GM21528 (cell line): ENCODE data around the gene CDH4.

Source experiments
- ATAC-seq: cut with Tn5 transposase; IDR thresholded peaks from one replicate; pipeline ENCODE4 v1.9.1; 2021; ENCODE audit warnings: mild to moderate bottlenecking, moderate library complexity; ENCODE audit not compliant: unreplicated experiment, low FRiP score

CDH4 gene

DNA sequence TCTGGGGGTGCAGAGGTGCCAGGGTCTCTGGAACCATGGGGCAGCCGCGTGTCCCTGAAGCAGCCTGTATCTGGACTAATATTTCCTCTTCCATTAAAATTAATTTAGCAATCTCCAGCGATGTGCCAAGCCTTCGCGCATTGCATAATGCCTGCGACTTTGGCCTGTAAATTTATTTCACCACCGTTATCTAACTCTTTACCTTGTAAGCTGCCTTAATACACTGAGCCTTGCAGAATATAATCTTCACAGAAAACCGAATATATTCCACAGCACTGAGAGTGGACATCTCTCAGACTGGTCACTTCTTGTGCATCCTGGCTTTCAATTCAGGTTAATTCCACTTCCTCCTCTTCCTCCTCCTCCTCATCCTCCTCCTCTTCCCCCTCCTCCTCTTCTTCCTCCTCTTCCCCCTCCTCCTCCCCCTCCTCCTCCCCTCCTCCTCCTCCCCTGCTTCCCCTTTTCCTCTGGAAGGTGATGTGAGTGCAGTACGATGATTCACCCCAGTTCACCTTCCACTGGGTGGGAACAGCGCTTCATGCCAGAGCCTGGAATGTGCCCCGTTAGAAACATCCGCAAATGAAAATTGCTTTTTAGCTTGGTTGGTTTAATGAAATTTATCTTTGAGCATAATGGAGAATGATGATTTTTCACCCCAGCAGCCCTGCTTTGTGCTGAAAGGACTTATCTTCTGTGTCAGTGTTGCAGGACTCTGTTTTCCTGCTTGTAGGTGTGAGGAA lies 101.4 kb downstream of the CDH4 start:
- no peak for ATAC-seq

DNA sequence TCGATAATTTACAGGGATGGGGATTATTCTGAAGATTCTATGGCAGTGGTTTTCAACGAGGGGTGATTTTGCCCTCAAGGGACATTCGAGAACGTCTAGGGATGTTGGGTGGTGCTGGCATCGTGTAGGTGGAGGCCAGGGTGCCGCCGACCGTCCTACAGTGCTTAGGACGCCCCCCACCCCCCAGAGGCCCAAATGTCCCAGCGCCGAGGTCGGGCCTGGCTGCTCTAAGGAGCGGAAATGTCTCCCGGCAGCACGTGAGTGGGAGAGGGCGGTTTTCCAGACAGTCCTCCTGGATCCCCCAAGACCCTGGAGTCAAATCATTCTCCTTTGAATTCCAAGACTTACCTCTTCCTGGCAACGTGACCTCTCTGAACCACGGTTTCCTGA lies 101.9 kb downstream of the CDH4 start:
- ATAC-seq = no peak

DNA sequence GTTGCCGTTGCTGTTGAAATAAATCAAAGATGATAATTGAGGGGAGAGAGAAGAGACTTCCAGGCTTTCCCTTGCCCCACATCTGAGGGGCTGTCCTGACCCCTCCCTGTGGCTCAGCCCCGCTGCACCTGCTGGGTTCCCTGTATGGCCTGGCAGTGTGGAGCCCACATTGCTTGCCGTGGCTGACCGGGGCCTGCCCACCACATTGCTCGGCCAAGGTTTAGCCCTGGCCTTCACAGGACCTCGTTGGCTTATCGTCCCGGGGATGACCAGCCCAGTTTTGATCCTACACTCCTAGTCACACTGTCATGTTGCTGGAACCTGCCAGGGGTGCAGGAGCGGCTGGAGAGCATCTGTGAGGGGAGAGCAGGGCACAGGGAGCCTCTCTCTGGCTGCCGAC lies 102.4 kb downstream of the CDH4 start:
- no peak for ATAC-seq

DNA sequence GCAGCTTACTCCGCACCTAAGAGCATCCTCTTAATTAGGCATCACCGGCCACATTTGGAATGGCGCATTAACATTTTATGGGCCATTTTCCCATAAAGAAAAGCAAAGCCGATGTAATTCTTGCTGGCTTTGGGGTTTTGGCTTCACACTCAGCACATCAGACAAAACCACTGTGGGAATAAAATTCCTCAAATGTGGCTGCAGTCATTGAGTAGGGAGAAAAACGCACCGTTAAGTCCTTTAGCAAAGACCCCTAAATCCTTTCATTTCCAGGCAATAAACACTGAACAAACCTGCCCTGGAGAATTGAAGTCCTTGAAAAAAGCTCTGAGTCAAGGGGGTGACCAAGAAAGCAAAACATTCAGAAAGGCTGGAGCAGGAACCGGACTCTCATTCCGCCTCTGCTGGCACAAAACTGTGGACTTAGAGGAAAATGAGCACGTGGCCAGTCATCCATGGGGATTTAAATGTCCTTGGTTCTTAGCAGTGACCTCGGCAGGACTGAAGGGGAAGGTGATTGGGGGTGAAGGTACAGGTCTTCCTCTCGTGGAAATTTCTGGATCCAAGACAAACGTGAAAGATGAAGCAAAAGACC lies 102.9 kb downstream of the CDH4 start:
- ATAC-seq = no peak

DNA sequence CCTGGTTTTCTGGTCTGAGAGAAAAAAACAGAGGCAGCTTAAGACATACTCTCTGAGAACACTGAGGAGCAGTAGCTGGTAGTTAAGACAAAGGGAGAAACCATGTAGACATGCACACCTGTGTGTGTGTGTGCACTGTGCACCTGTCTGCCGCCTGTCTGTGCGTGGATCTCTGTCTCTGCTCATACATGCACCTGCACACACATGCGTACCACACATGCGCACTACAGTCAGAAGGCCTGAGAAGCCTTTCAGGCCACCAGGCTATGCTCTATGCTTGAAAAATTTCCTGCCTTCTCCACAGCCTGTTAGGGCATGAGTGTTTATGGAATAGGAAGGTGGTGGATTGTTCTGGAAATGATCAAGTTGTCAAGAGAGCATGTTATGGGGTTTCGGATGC lies 103.5 kb downstream of the CDH4 start:
- no peak for ATAC-seq

DNA sequence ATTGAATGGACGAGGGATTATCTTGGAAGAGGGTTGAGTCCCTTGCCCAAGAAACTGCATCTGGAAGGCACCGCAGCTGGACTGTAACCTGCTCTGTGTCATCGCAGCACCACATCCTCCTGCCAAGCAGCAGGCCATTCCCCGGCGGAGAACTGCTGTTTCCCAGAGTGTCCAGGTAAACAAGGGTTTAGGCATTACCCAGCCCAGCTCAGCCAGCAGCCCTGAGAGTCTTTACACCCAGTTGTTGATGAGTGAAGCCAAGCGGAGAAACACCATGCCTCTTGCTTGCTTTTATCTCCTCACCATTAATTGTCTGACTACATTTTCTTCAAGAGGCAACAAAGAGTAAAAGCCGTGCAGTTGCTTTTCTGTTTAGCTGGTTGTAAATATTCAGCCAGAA lies 104.1 kb downstream of the CDH4 start:
- no peak for ATAC-seq

DNA sequence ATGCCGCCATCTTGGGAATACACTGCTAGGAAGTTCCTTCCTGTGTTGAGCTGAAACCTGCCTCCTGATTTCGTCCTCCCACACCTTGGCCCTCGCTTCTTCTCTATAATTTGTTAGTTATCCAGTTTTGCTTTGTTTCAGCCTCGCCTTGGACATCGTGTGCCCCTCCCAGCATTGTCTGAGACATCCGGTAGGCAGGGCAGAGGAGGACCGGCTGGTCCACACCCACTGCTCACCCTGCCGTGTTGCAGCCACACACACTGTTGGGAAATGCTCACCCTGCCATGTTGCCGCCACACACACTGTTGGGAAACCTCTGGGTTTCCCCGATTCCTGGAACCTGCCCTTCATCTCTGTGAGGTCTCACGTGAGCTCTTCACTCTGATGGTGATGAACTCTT lies 105.1 kb downstream of the CDH4 start:
- no peak for ATAC-seq

DNA sequence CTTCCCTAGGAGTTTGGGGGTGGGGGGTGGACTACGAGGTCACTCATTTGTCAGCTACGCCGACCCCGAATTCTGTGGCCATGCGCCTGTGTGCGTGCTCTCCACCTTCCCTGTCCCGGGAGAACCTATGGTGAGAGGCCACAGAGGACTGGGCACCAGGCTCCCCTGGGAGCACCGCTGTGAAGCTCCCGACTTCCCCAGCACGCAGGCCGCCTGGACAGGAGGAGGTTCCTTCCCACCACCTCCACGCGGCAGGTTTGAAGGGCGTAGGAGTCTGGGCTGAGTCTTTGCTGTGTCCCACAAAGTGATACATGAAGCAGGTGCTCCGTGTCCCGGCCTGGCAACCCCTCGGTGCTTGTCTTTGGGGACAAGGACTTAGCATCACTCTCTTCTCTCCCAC lies 107.2 kb downstream of the CDH4 start:
- ATAC-seq = no peak

DNA sequence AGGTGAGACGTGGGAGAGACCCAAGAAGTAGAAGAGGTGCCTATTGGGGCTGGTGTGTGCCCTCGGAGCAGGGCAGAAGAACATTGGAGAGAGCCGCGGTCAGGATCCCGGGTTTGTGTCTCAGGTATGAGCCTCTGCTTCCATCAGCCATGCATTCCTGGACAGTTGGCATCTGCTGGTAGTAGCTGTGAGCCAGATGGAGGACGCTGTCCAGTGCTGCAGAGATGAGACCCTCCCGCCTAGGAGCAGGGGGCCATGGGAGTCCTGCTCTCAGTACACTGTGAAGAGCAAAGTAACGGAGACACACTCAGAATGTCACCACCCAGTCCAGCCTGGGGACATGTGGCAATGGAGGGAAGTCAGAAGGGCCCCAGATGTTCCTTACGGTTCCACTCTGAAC lies 108.2 kb downstream of the CDH4 start:
- ATAC-seq = no peak

DNA sequence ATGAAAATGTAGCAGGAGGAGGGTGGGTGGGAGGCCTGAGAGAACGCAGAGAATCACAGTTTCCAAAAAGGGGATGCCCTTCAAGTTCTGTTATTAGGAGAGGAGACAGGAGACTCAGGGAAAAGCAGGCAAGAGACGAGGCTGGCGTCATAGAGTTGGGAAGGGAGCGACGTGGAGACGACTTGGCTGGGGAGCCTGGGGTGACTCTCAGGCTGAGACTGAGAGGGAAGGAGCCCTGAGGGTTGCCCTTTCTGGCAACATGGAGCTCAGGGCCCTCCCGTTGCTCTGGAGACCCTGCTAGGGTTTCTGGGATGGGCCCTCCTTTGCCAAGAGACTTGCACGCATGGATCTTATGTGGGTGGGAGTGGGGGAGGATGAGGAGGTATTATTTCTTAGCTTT lies 108.9 kb downstream of the CDH4 start:
- ATAC-seq = no peak

DNA sequence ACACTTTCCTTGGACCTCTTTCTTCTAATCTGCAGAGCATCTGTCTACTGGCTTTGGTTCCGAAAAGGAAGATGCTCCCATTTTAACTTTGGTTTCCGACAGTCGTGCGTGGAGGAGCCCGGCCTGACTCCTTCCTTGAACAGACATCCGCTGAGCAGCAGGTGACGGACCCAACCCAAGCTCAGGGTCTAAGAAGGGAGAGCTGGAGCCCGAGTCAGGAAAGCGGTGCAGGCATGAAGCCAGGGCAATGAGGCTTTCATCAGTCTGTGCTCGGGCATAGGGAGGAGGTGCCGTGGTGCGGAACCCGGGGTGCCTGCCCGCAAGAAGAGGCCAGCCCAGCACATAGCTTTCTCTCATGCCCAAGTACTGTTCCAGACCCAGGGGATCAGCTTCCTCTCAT lies 109.4 kb downstream of the CDH4 start:
- ATAC-seq = no peak

DNA sequence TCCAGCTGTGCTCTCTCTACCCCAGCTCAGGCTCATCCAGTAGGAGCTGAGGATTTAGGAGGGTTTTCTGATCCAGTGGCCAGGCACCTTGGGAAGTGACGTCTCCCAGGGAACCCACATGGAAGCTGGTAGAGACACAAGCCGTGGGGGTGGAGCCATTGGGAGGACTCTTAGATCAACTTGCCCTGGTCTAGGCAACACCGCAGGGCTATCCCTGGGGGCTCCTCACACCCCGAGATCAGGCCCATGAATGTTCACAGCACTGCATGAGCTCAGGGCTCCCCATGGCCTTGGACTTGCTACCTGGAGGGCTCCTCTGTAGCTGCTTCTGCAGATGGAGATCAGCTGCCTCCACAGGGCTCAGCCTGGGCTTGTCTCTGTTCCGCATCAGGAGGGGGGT lies 112.1 kb downstream of the CDH4 start:
- ATAC-seq = no peak

DNA sequence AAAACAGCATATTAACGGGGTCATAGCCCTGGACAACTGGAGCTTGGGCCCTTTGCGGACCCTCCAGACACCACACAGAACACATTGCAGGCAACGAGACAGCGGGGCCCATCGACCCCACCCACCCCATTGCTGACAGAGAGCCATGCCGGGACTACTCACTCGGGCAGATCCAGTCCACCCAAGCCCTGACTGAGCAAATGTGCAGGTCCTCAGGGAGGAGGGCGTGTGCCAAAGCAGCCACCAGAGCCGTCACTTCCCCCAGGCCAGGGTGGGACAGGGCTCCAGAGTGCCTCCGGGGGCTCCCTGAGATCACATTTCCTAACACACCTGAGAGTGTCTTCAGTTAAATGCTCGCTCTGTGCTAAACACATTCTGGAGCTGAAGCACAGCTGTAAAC lies 114.9 kb downstream of the CDH4 start:
- ATAC-seq = no peak

DNA sequence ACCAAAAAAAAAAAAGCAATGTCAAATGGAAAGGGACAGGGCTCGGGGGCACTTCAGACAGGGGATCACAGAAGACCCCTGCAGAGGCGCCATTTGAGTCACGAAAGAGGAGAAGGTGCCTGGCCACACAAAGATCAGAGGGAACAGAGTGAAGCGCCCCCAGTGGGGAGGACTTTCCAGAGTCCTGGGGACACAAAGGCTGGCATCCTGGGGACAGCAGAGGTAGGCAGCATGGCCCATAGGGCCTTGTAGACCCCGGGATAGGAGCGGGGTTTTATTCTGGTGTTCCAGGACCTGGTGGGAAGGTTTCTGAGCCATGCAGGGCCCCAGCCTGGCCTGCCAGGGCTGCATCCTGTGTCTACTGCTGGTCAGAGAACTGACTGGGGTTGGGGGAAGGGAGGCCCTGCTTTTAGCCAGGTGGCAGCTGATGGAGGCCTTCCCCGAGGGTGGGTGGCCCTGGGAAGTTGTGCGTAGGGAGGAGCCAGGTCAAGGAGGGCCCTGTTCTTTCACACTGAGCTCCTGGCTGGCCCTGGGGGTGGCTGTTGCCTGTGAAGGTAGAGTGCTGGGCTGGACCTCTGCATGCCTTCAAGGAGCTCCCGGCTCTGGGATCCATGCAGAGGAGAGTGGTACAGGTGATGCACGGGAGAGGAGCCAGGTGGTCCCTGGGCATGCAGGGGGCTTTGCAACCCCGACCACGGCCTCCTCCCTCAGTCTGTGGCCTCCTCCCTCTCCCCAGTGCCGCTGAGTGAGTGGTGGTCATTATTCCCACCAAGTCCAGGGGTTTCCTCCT lies 117.9 kb downstream of the CDH4 start:
- ATAC-seq = no peak

DNA sequence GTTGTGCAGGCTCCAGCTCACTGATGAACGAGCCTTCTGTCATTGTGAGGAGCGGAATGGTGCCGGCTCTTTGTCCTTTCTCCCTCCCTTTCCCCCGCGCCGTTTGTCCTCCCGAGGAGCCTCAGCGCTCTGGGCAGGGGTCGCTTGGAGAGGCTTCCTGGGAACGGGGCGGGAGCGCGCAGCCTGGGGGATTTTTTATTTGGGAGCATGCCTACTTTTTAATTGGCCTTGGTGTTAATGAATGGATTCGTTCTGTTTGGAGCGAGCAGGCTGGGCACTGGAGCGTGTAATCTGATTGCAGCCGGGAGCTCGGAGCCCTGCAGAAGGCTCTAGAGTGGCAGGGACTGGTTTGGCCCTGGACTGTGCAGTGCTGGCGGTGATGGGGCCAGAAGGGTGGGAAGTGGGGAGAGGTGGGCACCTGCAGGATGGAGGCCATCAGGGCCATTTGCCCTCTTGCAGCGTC lies 118.8 kb downstream of the CDH4 start:
- ATAC-seq = no peak

DNA sequence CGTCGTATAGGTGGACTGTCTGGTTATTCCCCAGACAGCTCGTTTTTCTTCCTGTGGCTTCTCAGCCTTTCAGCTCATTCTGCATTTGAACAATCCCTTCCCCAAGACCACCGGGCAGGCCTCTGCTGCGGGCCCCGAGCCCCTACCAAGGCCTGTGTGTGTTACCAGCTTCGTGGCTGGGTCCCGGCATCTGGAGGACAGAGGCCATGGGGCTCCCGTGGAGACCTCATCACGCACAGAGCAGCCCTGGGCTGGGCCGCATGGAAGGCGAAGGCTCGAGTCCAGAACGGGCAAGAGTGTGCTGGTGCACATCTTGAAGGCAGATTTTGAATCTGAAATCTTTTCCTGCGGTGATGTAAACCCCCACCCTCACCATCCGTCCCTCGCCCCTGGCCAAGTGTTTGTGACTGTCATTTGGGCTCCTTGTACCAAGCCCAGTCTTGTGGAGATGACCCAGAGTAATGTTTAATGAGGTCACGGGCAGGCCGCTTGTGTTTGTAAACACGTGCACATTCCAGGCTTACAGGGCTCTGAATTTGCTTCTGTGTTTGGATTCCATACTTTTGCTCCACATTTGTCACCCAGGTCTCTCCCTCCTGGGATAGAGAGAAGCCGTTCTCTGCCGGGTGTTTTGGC lies 119.6 kb downstream of the CDH4 start:
- no peak for ATAC-seq

DNA sequence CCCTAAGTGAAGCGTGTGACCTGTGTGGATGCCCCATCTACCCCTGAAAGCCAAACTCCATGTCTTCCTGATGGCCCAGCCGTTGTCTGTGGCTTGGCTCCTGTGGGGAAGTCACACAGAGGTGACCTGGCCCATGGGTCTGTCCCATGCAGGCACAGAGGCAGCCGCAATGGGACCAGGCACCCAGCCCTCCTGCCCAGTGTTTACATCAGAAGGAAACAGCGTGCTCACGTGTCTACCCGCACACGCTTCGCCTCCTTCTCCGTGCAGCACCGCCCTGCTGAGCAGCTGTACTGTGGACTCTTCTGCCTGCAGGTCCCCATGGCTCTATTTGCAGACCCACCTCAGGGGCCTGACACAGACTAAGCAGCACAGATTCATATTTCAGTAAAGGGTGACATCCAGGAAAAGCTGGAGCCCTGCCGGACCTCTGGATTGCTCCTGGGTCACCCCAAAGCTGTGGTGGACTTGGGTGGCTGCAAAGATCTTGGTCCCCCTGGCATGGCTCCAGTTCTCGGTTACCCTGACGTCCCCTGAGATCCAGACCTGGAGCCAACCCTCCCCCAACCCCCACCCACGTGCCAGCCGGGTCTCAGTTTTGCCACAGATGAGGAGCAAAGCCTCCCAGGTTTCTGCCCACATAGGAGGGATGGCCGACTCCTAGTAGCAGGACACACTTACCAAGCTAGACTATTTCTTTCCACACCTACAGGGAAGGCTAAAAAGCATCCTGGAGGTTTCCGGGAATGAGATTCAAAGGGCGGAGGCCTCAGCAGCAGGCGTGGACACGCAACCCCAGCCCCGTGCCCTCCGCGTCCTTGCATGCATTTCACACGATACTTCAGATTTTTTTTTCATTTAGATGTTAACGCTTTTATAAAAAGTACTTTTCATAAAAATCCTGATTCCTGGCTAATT lies 120.3 kb downstream of the CDH4 start:
- ATAC-seq = no peak

DNA sequence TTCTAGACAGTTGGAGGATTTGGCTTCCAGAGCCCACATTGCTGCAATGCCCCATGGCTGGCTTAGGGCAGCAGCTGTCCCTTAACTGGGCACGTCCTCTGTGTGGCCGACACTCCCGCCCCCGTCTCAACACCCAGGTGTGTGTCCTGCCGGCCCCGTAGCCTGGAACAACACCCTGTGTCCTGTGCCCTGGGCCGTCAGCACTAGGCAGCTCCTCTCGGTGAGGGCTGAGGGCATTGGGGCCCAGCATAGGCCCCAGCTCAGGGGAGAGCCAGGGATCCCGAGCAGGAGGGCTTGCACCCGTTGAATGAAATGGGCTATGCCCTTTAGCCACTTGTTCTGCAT lies 121.0 kb downstream of the CDH4 start:
- no peak for ATAC-seq

DNA sequence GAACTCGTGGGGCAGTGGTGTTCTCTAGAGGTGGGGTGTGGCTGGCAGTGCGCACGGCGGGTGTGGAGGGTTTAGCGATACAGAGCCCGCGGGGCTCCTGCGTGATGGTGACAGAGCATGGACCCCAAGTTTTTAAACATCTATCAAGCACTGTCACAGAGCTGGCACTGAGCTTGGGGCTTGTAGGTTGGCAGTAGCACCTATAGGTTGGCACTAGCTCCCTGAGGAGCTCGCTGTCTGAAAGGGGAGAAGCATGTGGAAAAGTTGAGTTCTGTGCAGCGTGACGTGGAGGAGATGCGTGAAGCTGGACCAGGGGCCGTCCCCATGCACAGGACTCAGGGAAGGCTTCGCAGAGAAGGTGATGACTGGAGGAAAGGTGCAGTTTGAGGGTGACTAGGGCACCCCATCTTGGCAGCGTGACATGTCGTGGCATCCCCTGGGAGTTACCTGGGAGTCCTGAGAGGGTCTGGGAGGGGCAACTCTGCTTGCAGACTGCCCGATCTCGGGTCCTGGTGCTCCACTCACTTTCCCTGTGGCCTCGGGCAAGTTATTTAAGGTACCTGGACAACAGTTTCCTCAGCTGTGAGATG lies 122.0 kb downstream of the CDH4 start:
- ATAC-seq = no peak
